HepG2 (cell line): ENCODE results near the gene TBCCD1.
A peak's percentile ranks its signal among the peaks of the same experiment; 100 is the strongest.

Experiments used
- ATF7-NPFF ChIP-seq: sonication (generic); formaldehyde crosslinking; IDR thresholded peaks from 2 replicates; pipeline ENCODE4 v1.8.1; 2023; ENCODE audit warnings: mild to moderate bottlenecking, low read depth, missing genetic modification reagents, moderate library complexity
- CERS6 ChIP-seq: sonication (generic); formaldehyde crosslinking; IDR thresholded peaks from 2 replicates; pipeline ENCODE4 v1.5.0; 2020; ENCODE audit warnings: missing genetic modification reagents
- CTCF ChIP-seq: sonication (generic); formaldehyde crosslinking; IDR thresholded peaks from 2 replicates; pipeline ENCODE4 v1.5.0; 2020; ENCODE audit warnings: mild to moderate bottlenecking, missing genetic modification reagents, moderate library complexity
- FOXJ3 ChIP-seq: sonication (generic); formaldehyde crosslinking; IDR thresholded peaks from 2 replicates; pipeline ENCODE4 v1.4.0; 2020; ENCODE audit warnings: missing genetic modification reagents, mild to moderate bottlenecking, borderline replicate concordance
- HMGA1 ChIP-seq: sonication (generic); formaldehyde crosslinking; conservative IDR thresholded peaks from 2 replicates; pipeline ENCODE4 v1.4.0; 2020; ENCODE audit warnings: missing genetic modification reagents
- ISL2 ChIP-seq: sonication (generic); formaldehyde crosslinking; IDR thresholded peaks from 2 replicates; pipeline ENCODE4 v1.5.0; 2020; ENCODE audit warnings: missing genetic modification reagents
- KLF13 ChIP-seq: sonication (generic); formaldehyde crosslinking; IDR thresholded peaks from 2 replicates; pipeline ENCODE4 v1.4.0; 2020; ENCODE audit warnings: mild to moderate bottlenecking, missing genetic modification reagents
- POLR2A ChIP-seq, 2 experiments: IDR thresholded peaks; 2 replicates each; pipeline ENCODE4 v1.6.1; 2011; ENCODE audit warnings: low read depth in 2 of 2, low read length in 2 of 2, mild to moderate bottlenecking in 1 of 2, moderate library complexity in 1 of 2; ENCODE audit not compliant: insufficient read depth in 1 of 2
- YY1 ChIP-seq: IDR thresholded peaks from 2 replicates; pipeline ENCODE4 v1.6.1; 2011; ENCODE audit warnings: low read length, low read depth, moderate library complexity, mild to moderate bottlenecking; ENCODE audit not compliant: insufficient read depth, insufficient replicate concordance
- ZNF512 ChIP-seq: sonication (generic); formaldehyde crosslinking; IDR thresholded peaks from 2 replicates; pipeline ENCODE4 v1.4.0; 2020; ENCODE audit warnings: mild to moderate bottlenecking, missing genetic modification reagents
- ZNF703 ChIP-seq: sonication (generic); formaldehyde crosslinking; IDR thresholded peaks from 2 replicates; pipeline ENCODE4 v1.5.1; 2020; ENCODE audit warnings: missing genetic modification reagents, mild to moderate bottlenecking, moderate library complexity, borderline replicate concordance
- ZNF740 ChIP-seq: sonication (generic); formaldehyde crosslinking; IDR thresholded peaks from 2 replicates; pipeline ENCODE4 v1.4.0; 2020; ENCODE audit warnings: missing genetic modification reagents

GRCh38 chr3:186520957-186521842 lies 45.9 kb downstream of the TBCCD1 start:
- no peak for TF ChIP-seq ATF7-NPFF (CRISPR knock-in tag)
- TF ChIP-seq YY1, result peak; percentile 81
- no peak for TF ChIP-seq ZNF703
- TF ChIP-seq CTCF, result no peak
- no peak for TF ChIP-seq ZNF512 (CRISPR knock-in tag)
- TF ChIP-seq ISL2 (CRISPR knock-in tag), result no peak; the same call in 1 of the 2 replicates
- TF ChIP-seq FOXJ3 (CRISPR knock-in tag), result no peak
- no peak for TF ChIP-seq ZNF740 (CRISPR knock-in tag)
- TF ChIP-seq CERS6, result no peak
- TF ChIP-seq POLR2A (IDR thresholded peaks at IDR 0.05; ENCODE audit: insufficient read depth in 1 of 2, low read depth in 2 of 2, low read length in 2 of 2), result peak in 1 of 2 experiments; percentile 38; a peak in 1 of 4 replicates
- no peak for TF ChIP-seq HMGA1 (CRISPR knock-in tag)
- no peak for TF ChIP-seq KLF13 (CRISPR knock-in tag)
